Measurements from ENCODE around the gene HLA-DRB1.

DNA sequence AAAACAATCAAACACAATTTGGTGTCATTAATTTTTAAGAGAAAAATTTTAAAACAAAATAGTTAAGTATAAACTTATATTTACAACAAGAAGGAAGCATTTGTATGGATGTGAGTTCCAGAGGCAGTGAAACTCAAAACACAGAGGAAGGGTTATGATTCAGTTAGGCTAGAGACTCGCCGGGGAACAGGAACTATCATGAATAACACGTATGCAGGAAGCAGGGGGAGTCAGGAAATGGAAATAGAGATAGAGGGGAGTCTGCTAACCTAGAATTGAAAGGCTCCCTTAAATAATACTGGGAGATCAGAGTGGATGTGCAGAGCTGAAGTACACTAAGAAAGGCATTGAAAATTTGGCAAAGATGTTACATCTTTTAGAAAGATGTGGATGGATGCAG, 14.2 kb upstream of the HLA-DRB1 start:
- no peak for TF ChIP-seq POLR2A (IDR thresholded peaks at IDR 0.05)
- TF ChIP-seq, protein P1, sequence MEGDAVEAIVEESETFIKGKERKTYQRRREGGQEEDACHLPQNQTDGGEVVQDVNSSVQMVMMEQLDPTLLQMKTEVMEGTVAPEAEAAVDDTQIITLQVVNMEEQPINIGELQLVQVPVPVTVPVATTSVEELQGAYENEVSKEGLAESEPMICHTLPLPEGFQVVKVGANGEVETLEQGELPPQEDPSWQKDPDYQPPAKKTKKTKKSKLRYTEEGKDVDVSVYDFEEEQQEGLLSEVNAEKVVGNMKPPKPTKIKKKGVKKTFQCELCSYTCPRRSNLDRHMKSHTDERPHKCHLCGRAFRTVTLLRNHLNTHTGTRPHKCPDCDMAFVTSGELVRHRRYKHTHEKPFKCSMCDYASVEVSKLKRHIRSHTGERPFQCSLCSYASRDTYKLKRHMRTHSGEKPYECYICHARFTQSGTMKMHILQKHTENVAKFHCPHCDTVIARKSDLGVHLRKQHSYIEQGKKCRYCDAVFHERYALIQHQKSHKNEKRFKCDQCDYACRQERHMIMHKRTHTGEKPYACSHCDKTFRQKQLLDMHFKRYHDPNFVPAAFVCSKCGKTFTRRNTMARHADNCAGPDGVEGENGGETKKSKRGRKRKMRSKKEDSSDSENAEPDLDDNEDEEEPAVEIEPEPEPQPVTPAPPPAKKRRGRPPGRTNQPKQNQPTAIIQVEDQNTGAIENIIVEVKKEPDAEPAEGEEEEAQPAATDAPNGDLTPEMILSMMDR (IDR thresholded peaks at IDR 0.05 in 8 of 11, conservative IDR thresholded peaks at IDR 0.05 in 3 of 11): no peak
- no peak for TF ChIP-seq POLR2AphosphoS5 (IDR thresholded peaks at IDR 0.05)

Measured in spleen (tissue), 7 donors.